Naive thymus-derived CD8-positive, alpha-beta T cell (primary cell): ENCODE data around the gene PCED1B. TPM values are rescaled to one million over a fixed set of nuclear protein-coding genes. Genes with fewer than 3 reads are reported as not detected.
A peak's percentile ranks its signal among the peaks of the same experiment; 100 is the strongest.

Experiments
- ATAC-seq, 2 donors: fragments of 150-1000 bp; cut with Tn5 transposase in 1 of 2; sonication (Bioruptor Pico), chemical (Tn5 transposase) in 1 of 2; 1 replicate in 1 of 2; 2 replicates in 1 of 2; pipeline ENCODE4 v1.10.0; 2021; ENCODE audit warnings: mild to moderate bottlenecking in 2 of 2, moderate library complexity in 2 of 2
- POLR2A ChIA-PET: fragments of 350-600 bp; sonication (Branson Sonifier 250); formaldehyde crosslinking; loops from one replicate; lab custom pipeline; 2021; ENCODE audit warnings: antibody characterized with exemption; lab: Charles Lee
- DNase-seq, 10 donors: peaks; one replicate each; pipeline versions ENCODE4 v3.0.0 to v3.0.0-alpha.2; 2020 to 2022
- H3K27ac Mint-ChIP-seq, 10 donors: one replicate each; pipeline ENCODE4 v1.8.0; 2020 to 2022; ENCODE audit warnings: mild to moderate bottlenecking in 10 of 10, mixed read lengths in 10 of 10, moderate library complexity in 4 of 10, inconsistent platforms in 1 of 10
- H3K27me3 Mint-ChIP-seq, 5 donors: one replicate each; pipeline ENCODE4 v1.8.0; 2021 to 2022; ENCODE audit warnings: mixed read lengths in 5 of 5
- H3K36me3 Mint-ChIP-seq, 3 donors: one replicate each; pipeline ENCODE4 v1.8.0; 2020 to 2022; ENCODE audit warnings: mixed read lengths in 3 of 3, mild to moderate bottlenecking in 2 of 3, inconsistent platforms in 1 of 3
- H3K4me1 Mint-ChIP-seq, 4 donors: one replicate each; pipeline ENCODE4 v1.8.0; 2021 to 2022; ENCODE audit warnings: mixed read lengths in 4 of 4
- H3K4me3 Mint-ChIP-seq, 10 donors: one replicate each; pipeline ENCODE4 v1.8.0; 2020 to 2022; ENCODE audit warnings: mild to moderate bottlenecking in 10 of 10, mixed read lengths in 10 of 10, moderate library complexity in 6 of 10, inconsistent platforms in 1 of 10
- H3K9me3 Mint-ChIP-seq, 9 donors: one replicate each; pipeline ENCODE4 v1.8.0; 2020 to 2022; ENCODE audit warnings: mixed read lengths in 9 of 9, mild to moderate bottlenecking in 3 of 9, inconsistent platforms in 1 of 9, moderate library complexity in 1 of 9
- polyA plus RNA-seq, 3 donors: library from polyadenylated mRNA; unstranded; fragments of 300-500 nt; fragmentation: Illumina TruSeq; gene quantifications; one replicate each; pipeline ENCODE4 v1.2.3, GENCODE V29; 2021
- total RNA-seq, 8 experiments: library from RNA in 2 of 8; stranded (reverse) in 2 of 8; gene quantifications; one replicate each; pipeline ENCODE4 v1.2.3 and lab custom pipeline; 2021 to 2026

The PCED1B gene
- total and polyA plus RNA-seq, 5 experiments from 2014 or later: 54.9 to 163 (median 83.9) TPM

DNA sequence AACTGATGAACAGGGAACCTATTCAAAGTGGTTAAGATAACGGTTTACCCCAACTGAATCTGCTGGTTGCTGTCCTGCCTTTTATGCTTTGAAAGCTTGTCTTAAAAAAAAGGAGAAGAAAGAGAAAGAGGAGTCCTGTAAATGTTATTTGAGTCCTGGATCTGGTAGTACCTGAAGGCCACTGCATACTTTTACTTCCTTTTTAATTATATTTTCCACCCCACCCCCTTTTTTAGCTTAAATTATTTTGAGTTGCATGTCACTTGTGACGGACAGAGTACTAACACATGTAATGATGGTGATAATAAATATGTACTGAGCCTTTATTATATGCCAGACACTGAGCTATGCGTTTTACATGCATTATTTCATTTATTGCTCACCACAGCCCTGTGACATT is 2.9 kb downstream of the PCED1B start:
- Mint-ChIP-seq H3K4me3 (peak overlapping the region in 5 of 10 donors; percentile 8 to 98 (median 92)), H3K27ac (peak overlapping the region; percentile 49 to 100 (median 93)), H3K9me3 (no peaks in the 10 kb centered on the region), H3K27me3 (no peaks in the 10 kb centered on the region), H3K4me1 (peaks cover 36 to 88% (median 80%) of the 10 kb centered on the region in 4 donors), H3K36me3 (peaks cover 4 to 6% (median 5%) of the 10 kb centered on the region in 3 donors)
- ATAC-seq (no peak), DNase-seq (no peak)
- POLR2A ChIA-PET: interaction anchor here (0.7 to 4.9 kb wide), 4 partner anchors 30 to 210 kb away, joined by 3 to 31 read pairs (median 5); no protein-coding TSS in a partner anchor

DNA sequence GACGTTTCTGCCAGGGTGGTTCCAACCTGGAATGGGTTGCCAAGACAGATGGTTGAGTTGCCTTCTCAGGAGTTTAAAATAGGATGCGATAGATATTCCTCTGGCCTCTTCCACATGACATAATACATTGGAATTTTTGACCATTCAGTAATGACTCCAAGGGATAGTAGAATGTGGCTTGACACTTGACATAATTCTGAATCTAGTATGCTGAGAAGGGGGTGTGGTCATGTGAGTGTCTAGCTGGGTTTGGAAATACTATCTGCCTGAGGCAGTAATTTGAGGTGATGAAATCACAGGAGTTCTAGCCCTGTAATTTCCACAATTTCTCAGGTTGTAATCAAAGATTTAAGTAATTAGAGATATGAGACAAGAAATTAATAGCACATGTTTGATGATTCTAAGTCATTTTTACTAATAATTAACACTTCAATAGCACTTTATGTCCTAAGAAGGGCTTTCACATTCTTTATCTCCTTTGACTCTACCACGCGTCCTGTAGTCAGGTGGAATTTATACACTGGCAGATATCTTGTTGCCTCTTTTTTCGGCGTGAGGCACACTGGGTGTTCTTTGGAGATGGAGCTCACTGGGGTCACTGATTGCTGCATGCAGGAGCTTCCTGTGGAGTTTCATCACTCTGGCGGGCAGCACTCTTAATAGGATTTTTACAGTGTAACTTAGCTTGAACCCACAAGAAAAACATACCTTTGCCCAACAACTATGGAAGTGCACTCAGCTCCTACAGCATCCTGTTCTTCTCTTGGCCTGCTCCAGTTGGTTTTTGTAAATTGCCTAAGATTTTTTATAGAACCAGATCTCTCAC is 3.6 kb downstream of the PCED1B start:
- Mint-ChIP-seq H3K36me3 (peaks cover under 1 to 6% (median 1%) of the 10 kb centered on the region in 3 donors), H3K9me3 (no peaks in the 10 kb centered on the region), H3K4me3 (peak overlapping the region in 5 of 10 donors; percentile 2 to 98 (median 26)), H3K27me3 (no peaks in the 10 kb centered on the region), H3K4me1 (peaks cover 31 to 81% (median 75%) of the 10 kb centered on the region in 4 donors), H3K27ac (peak overlapping the region; percentile 26 to 100 (median 86))
- ATAC-seq (no peak), DNase-seq (no peak)
- POLR2A ChIA-PET: interaction anchor here (0.5 to 4.9 kb wide), 6 partner anchors 29 to 209 kb away, joined by 3 to 31 read pairs (median 4); no protein-coding TSS in a partner anchor

DNA sequence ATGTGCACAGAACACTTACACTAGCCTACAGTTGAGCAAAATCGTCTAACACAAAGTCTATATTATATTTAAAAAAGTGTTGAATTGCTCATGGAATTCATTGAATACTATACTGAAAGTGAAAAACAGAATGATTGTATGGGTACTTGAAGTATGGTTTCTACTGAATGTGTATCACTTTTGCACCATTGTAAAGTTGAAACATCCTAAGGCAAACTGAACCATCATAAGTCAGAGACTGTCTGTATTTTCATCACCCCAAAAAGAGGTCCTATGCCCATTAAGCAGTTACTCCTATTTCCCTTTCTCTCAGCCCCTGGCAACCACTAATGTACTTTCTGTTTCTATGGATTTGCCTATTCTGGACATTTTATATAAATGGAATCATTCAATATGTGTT is 4.8 kb downstream of the PCED1B start:
- H3K4me3 Mint-ChIP-seq: peak overlapping the region in 6 of 10 donors; percentile 2 to 55 (median 38)
- POLR2A ChIA-PET: interaction anchor here (0.9 to 2.1 kb wide), 3 partner anchors 126 to 222 kb away, joined by 3 to 7 read pairs (median 4); no protein-coding TSS in a partner anchor
- H3K27ac Mint-ChIP-seq: peak overlapping the region; percentile 11 to 98 (median 71)
- peaks cover 0 to 4% (median 0%) of the 10 kb centered on the region in 9 donors for H3K9me3 Mint-ChIP-seq
- H3K36me3 Mint-ChIP-seq: peaks cover 0 to 4% (median 3%) of the 10 kb centered on the region in 3 donors
- H3K27me3 Mint-ChIP-seq: no peaks in the 10 kb centered on the region
- DNase-seq (no peak), ATAC-seq (no peak)
- H3K4me1 Mint-ChIP-seq: peaks cover 27 to 69% (median 67%) of the 10 kb centered on the region in 4 donors

DNA sequence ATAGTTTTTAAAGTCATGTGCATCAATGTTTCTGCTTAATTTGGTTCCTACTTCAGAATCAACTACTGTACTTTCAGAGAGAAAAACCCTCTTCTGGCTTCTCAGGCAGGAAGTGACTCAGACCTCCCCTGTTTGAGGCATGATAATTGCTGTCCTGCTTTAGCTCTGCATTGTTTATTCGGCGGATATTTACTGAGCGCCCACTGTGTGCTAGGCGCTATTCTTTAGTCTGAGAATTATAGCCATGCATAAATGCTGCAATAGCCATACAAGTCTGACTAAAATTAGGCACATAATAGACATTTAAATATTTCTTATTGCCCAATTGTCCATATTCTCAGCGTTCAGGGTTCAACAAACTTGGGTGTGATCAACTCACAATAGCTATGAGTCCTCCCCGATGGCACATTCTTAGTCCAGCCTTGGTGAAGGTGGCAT is 6.4 kb downstream of the PCED1B start:
- POLR2A ChIA-PET: interaction anchor here (0.5 to 1.2 kb wide), 7 partner anchors 10 to 325 kb away, joined by 3 to 6 read pairs (median 4); no protein-coding TSS in a partner anchor
- Mint-ChIP-seq H3K4me1 (peaks cover 20 to 66% (median 57%) of the 10 kb centered on the region in 4 donors), H3K27me3 (no peaks in the 10 kb centered on the region), H3K9me3 (peaks cover 2 to 13% (median 6%) of the 10 kb centered on the region in 9 donors), H3K4me3 (peak overlapping the region in 8 of 10 donors; percentile 8 to 52 (median 24)), H3K27ac (peak overlapping the region in 9 of 10 donors; percentile 11 to 98 (median 83)), H3K36me3 (peaks cover 0 to 9% (median 9%) of the 10 kb centered on the region in 3 donors)
- DNase-seq (peak in 6 of 10 donors; percentile 4 to 46 (median 38)), ATAC-seq (peak; percentile 76 to 80)

DNA sequence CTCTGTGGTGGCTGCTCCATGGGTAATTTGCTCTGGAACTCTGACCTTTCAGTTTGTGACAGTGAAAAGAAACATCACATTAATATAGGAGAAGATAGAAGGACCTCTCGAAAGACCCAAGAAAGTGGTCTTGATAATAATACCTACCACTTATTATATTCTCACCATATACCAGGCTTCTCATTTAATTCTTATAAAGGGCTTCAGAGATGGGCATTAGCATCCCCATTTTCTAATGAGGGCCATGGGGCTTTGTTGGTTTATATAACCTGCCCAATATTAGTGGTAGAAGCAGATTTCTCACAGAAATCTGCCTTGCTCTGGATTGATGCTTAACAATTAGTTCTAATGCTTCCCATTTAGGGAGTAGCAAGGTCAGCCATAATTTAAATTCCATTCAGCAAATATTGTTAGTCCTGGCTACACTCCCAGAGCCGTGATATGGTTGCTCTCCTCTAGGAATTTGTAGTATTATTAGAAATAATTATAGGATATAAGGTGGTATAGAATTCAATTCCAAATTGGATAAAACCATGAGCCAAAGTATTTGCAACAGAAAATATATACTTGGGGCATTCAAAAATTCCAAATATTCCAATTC is 7.8 kb downstream of the PCED1B start:
- POLR2A ChIA-PET: interaction anchor here (2.6 kb wide), 1 partner anchor 8 kb away, joined by 16 read pairs; the partner anchor contains the start of genes AMIGO2 and PCED1B
- H3K4me1 Mint-ChIP-seq: peaks cover 16 to 53% (median 44%) of the 10 kb centered on the region in 4 donors
- H3K36me3 Mint-ChIP-seq: peaks cover 0 to 13% (median 13%) of the 10 kb centered on the region in 3 donors
- H3K9me3 Mint-ChIP-seq: peaks cover 2 to 22% (median 12%) of the 10 kb centered on the region in 9 donors
- H3K4me3 Mint-ChIP-seq: no peak overlapping the region
- ATAC-seq (no peak), DNase-seq (no peak)
- H3K27me3 Mint-ChIP-seq: no peaks in the 10 kb centered on the region
- peak overlapping the region in 4 of 10 donors; percentile 40 to 67 (median 45) for H3K27ac Mint-ChIP-seq

DNA sequence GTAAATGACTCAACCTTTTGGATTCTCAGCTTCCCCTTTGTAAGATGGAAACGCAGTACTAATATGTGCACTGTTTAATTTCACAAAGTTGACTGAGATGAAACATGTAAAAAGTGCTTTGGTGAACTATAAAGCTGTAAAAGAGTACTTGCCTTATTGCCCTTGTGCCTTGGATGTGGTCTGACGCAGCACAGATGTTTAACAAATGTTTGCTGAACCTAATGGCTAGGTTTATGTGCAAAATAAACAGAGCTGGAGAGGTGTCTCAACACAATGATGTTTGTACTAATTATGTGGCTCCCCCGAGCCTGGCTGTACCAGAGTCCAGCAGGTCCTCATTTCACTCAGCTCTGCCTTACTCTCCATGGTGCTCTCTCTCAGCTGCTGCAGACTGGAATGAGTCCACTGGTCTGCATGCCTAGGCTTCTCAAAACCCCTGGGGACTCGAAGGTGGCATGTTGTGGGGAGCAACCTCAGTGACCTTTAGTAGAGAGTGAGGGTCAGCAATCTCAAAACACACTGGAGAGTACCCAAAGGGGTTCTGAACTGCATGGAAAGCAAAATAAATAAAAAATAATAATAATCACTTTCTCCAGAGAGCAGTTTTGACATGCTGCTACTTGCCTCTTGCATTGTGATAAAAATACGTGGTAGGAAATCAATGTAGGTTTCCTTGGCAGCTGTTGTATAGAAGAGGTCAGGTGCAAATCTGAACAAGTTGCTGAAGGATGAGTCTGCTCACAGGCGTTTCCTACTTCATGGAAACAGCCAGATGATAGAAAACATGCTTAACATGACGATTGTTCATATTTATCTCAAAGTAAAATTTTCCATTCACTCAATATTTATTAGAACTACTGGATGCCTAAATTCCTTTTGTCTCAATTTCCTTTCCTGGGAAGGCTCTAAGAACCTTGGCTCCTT is 8.9 kb downstream of the PCED1B start:
- H3K9me3 Mint-ChIP-seq: peaks cover 2 to 22% (median 12%) of the 10 kb centered on the region in 9 donors
- H3K27ac Mint-ChIP-seq: peak overlapping the region in 8 of 10 donors; percentile 2 to 67 (median 23)

DNA sequence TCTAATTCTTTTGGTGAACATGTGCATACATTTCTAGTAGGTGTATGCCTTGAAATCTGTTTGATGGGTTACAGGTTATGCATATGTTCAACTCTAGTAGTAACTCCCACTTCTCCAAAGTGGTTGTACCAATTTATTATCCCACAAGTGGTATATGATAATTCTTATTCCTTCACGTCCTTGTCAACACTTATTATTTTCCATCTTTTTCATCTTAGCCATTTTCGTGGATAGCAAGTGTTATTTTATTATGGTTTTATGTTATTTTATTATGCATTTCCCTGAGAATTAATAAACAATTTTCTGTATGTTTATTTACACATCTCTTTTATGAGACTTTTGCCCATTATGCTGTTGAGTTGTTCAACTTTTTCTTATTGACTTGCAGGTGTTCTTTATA is 11.6 kb downstream of the PCED1B start:
- H3K4me3 Mint-ChIP-seq: no peak overlapping the region
- POLR2A ChIA-PET: no interaction called here
- H3K4me1 Mint-ChIP-seq: peaks cover 17 to 41% (median 30%) of the 10 kb centered on the region in 4 donors
- peaks cover 0 to 23% (median 13%) of the 10 kb centered on the region in 3 donors for H3K36me3 Mint-ChIP-seq
- peaks cover 2 to 22% (median 12%) of the 10 kb centered on the region in 9 donors for H3K9me3 Mint-ChIP-seq
- no peak for ATAC-seq
- DNase-seq: no peak
- H3K27ac Mint-ChIP-seq: peak overlapping the region in 3 of 10 donors; percentile 19 to 37 (median 29)
- H3K27me3 Mint-ChIP-seq: no peaks in the 10 kb centered on the region

More for the DNA sequence above, 8.9 kb downstream of the PCED1B start:
- POLR2A ChIA-PET: interaction anchor here (0.6 to 2.6 kb wide), 2 partner anchors 9 to 133 kb away, joined by 11 to 16 read pairs; partner anchors contain the start of genes AMIGO2 and PCED1B
- ATAC-seq (no peak), DNase-seq (no peak)
- Mint-ChIP-seq H3K36me3 (peaks cover 0 to 13% (median 13%) of the 10 kb centered on the region in 3 donors), H3K27me3 (no peaks in the 10 kb centered on the region), H3K4me3 (no peak overlapping the region), H3K4me1 (peaks cover 16 to 45% (median 34%) of the 10 kb centered on the region in 4 donors)

DNA sequence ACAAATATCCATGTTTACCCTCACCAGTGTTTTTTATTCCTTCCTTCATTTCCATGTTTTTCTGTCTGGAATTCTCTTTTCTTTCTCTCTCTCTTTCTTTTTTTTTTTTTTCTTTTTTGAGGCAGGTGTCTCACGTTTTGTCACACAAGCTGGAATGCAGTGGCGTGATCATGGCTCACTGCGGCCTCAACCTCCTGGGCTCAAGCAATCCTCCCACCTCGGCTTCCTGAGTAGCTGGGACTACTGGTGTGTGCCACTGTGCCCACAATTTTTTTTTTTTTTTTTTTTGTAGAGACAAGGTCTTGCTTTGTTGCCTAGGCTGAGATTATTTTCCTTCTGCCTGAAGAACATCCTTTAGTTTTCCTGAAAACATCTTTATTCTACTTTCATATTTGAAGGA is 15.4 kb downstream of the PCED1B start:
- H3K4me1 Mint-ChIP-seq: peaks cover 17 to 29% (median 25%) of the 10 kb centered on the region in 4 donors

DNA sequence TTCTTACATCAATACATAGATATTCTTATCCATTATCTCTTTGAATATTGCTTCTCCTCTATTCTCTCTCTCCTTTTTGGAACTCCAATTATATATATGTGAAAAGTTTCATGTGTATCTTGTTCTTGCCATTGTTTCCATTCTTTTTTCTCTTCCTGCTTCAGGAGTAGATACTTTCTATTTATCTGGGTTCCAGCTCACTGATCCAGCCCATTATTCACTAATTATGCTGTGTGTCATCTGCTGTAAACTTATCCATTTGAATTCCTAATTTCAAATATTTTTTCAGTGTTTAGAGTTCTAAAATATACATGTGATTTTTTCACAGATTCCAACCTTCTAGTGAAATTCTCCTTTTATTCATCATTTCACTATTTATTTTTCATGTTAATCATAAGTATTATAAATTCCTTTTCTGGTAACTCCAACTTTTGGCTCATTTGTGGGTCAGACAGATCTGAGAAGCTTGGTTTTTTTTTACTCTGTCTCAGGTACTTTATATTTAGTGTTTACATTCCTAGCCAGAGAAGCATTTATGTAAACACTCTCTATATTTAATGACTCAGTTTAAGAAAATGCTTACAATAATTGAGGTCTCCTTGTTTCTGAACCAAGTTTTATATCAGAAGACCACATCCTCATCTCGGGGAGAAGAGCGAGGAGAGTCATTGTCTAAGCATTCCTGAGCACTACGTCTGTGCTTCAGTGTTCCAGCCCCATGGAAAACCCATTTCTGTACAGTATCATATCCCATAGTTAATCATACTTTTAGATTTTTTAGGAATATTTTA is 16.2 kb downstream of the PCED1B start:
- H3K9me3 Mint-ChIP-seq: peaks cover 0 to 12% (median 5%) of the 10 kb centered on the region in 9 donors
- H3K36me3 Mint-ChIP-seq: peaks cover 0 to 14% (median 5%) of the 10 kb centered on the region in 3 donors
- DNase-seq: no peak
- H3K4me3 Mint-ChIP-seq: peak overlapping the region in 9 of 10 donors; percentile 0 to 77 (median 34)
- H3K27ac Mint-ChIP-seq: peak overlapping the region in 6 of 10 donors; percentile 1 to 77 (median 54)
- no peak for ATAC-seq
- POLR2A ChIA-PET: interaction anchor here (0.7 to 1.4 kb wide), 7 partner anchors 10 to 211 kb away, joined by 3 to 5 read pairs (median 3); no protein-coding TSS in a partner anchor
- H3K27me3 Mint-ChIP-seq: no peaks in the 10 kb centered on the region
- H3K4me1 Mint-ChIP-seq: peaks cover 17 to 28% (median 25%) of the 10 kb centered on the region in 4 donors

More for the DNA sequence above, 15.4 kb downstream of the PCED1B start:
- H3K36me3 Mint-ChIP-seq: peaks cover 0 to 17% (median 13%) of the 10 kb centered on the region in 3 donors
- no peak for ATAC-seq
- H3K4me3 Mint-ChIP-seq: peak overlapping the region in 6 of 10 donors; percentile 15 to 77 (median 38)
- H3K27ac Mint-ChIP-seq: peak overlapping the region in 7 of 10 donors; percentile 7 to 77 (median 42)
- peaks cover 2 to 18% (median 12%) of the 10 kb centered on the region in 9 donors for H3K9me3 Mint-ChIP-seq
- H3K27me3 Mint-ChIP-seq: no peaks in the 10 kb centered on the region
- DNase-seq: no peak
- POLR2A ChIA-PET: interaction anchor here (0.7 to 1.4 kb wide), 7 partner anchors 9 to 212 kb away, joined by 3 to 5 read pairs (median 3); no protein-coding TSS in a partner anchor

DNA sequence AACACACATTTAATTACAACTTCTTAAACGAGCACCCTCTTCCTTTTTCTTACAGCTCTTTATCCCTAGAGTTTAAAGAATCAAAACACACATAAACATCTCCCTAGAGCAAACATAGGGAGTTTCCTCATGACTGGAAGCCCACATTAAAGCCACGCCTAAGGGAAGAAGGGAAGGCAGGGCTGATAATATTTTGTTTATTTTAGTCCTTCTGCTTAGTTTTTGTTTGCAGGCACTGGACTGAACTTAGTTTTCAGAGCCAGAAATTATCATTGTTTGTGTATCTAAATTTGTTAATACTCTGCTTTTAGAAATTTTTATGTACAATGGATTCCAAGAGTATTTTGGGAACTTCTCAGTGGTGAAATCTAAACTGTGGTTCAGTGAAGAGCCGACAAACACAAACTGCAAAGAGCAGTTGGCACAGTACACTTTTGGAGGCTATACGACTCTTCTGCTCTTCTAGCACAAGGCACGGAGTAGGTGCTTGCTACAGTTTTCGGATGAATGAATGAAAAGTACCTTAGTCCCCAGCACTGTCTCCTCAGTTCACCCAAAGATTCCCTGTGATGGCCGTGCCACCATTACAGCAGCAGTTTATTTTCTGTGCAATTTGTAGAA is 18.0 kb downstream of the PCED1B start:
- Mint-ChIP-seq H3K27me3 (no peaks in the 10 kb centered on the region), H3K9me3 (peaks cover 0 to 4% (median 0%) of the 10 kb centered on the region in 9 donors), H3K4me3 (no peak overlapping the region), H3K36me3 (peaks cover 0 to 10% (median 0%) of the 10 kb centered on the region in 3 donors), H3K27ac (peak overlapping the region in 2 of 10 donors; percentile 21 to 26), H3K4me1 (peaks cover 15 to 28% (median 24%) of the 10 kb centered on the region in 4 donors)
- POLR2A ChIA-PET: no interaction called here
- ATAC-seq (no peak), DNase-seq (no peak)
